Glomerular visceral epithelial cell (primary cell): ENCODE data around the gene TMIE.
"Not testable (repeated sequence)": the region's sequence is repeated elsewhere in the genome, so short reads cannot be mapped to it uniquely, and the experiment has no call there.

Experiments used
- DNase-seq: peaks from one replicate; pipeline ENCODE4 v3.0.0-alpha.2; 2016; ENCODE audit errors: extremely low spot score

Gene TMIE

DNA sequence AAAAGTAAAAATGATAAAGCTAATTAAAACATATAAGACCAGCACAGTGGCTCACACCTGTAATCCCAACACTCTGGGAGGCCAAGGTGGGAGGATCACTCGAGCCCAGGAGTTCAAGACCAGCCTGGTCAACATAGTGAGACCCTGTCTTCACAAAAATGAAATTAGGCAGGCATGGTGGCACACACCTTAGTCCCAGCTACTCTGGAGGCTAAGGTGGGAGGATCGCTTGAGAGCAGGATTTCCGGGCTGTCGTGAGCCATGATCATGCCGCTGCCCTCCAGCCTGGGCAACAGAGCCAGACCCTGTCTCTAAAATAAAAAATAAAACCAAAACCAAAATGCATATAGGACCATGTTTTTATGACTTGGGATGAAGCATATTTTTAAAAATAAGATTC, 21.3 kb downstream of the TMIE start:
- no peak for DNase-seq

DNA sequence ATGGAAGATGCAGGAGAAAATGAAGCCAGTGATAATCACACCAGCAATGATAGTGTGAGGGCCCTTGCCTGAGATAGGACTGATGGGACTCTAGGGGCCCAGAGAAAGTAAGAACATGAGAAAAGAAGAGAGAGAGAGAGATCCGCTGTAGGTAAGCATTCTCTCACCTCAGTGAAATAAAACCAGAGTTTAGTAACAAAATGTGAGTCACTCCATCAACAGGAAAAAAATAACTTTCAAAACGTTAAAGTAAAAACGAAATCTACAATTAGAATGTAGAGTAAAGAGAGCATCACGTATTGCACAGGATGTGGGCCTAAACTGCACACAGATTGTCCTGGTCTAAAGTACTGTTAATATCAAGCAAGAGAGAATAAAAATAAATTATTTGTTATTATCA, 23.2 kb downstream of the TMIE start:
- DNase-seq = no peak

DNA sequence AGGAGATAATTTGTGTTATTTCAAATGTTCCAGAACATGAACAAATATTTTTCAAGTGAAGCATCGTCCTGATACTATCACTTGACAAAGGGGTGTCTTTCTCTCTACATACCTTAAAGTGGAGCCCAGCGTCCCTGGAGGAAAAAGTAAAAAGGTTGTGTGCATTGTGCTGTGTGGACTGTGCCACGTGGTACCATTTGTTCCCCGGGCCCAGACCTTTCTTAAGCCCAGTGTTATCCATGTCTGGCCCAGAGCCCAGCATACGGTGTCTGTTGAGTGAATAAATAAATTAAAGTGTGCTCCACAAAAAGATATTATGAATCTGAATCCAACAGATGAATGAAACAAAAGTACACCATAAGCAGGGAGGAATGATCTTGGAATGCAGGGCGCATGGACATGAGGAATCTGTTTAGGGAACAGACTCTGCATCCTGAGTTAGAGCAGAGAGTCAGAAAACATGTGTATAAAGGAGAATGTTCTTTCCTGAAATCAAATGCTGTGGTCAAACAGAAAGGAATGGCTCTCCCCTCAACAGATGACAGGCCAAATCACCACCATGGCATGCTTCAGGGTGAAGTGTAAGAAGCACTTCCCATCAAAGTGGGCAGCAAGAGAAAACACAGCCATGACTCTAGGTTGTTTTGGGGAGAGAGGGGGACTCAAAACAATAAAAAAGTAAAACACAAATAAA, 24.6 kb downstream of the TMIE start:
- DNase-seq = no peak

DNA sequence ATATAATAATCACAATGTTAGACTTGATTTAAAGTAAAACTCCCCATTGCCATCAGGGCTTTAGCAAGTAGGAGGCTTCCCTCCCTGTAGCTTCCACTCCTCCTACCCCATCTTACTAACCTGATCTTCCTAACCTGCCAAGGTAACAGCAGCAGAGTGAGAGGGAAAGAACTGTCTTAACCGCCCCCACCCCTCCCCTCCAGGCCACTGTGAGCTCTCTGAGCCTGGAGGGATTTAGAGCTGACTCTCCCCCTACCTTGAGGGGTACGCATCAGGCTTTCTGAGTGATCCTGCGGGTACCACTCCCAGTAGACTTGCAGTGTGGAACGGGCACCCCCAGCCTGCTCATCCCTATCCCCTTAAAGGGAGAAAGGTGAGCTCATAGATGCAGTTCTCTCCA, 27.8 kb downstream of the TMIE start:
- no peak for DNase-seq

DNA sequence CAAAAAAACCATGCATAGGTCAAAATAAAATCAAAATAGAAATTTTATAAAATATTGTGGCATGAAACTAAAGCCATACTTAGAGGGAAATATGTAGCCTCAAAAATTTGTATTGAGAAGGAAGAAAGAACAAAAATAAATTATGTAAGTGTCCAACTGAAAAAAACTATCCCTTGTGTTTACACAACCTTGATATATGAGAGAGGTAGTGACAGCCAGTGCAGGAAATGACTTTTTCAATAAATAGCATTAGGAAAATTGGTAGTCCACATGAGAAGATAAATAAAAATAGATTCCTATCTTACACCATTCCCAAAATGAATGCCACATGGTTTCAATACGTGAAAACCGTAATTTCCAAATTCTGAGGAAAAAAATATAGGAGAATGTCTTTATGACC, 29.6 kb downstream of the TMIE start:
- no peak for DNase-seq

DNA sequence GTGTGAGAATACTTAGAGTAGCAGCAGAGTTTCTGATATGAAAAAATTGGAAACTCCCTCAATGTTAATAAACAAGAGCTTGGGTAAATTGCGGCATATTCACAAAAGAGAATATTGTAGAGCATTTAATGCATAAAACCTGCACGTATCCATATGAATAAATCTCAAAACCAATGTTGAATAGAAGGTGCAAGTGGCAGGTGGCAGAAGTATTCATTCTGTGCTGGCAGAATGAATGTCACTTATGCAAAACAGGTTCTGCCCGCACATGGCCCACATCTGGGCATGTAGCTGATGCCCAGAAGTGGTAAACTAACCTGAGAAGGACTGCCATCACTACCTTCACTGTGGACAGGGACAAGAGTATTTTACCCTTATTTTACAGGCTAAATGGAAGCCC, 30.6 kb downstream of the TMIE start:
- no peak for DNase-seq

DNA sequence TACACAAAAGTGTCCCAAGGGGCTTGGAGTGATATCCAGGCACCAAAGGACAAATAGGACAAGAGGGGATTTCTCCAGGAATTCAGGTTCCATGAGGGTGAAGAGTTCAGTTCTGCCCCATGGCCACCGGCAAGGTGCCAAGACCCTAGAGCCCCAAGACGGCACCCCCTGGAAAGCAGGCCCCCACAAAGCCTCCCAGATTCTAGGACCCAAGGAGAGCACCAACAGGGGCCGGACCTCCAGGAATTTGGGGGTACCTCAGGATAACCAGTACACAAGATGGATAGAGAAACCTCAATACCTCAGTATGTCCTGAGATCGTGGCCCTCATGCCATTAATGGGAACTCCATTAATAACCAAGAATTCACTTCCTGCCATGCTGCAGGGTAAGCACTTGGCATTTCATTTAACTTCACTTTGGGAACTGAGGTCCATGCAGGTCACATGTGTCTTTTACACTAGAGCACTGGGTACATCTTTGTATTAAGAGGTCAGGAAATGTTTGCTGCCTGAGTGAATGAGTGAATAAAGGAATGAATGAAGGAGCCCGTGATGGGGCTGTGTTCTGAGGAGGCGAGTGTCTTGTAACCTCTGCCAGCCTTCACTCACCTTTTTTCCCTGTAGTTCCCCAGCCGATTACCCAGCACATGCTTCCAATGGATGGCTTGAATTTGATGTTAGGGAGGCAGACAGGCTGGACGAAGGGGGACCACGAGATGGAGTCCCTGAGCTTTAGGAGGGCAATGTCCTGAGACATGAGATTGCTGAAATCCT, 32.0 kb downstream of the TMIE start:
- DNase-seq = no peak

DNA sequence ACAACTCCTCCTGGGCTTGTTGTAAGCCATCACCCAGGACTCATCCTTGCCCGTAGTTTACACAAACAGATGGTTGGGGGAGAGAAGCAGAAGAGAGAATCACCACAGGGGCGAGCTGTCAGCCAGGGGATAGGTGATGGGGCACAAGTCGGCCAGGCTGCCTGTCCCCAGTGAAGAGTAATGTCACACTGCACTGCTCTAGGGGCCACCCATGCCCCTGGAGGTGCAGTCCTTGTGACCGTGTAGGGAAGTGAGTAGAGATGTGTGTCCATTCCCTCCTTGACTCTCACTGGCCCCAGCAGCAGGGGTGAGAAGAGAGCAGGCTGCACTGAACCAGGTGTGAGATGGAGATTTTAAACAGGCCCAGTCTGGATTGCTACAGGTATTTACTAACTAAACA, 33.6 kb downstream of the TMIE start:
- DNase-seq = no peak

DNA sequence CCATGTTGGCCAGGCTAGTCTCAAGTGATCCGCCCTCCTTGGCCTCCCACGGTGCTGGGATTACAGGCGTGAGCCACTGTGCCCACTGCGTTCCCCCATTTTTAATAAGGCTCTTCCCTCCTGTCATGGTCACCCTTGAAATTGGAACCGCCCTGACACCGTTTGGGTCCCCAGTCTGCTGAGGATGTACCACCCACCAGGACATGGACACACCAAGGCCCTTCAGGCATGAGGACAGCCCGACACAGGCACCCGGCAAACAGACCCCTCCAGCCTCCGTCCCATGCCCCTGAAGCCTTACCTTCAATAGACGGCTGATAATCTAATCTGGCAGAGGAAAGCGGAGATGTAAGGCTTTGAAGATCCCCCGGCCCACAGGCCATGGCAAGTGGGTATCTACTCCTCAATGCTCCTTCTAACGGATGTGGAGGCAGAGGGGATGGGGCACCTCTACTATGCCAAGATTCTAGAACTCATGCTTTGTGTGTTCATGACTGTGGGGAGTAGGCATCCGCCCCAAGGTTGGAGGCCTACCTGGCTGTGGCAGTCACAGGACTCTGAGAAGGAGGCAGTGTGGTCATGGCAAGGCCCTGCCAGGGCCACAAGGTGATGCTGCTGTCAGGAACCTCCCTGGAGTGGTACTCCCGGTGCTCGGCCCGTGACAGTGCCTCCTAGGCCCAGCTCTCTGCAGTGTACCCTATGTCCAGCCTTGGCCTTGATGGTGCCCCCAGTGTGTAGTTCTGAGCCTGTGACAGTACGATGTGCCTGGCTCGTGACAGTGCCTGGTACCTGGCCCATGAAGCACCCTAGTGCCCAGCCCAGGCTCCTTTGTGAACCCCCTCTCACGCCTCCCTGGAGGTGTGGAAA, 35.0 kb downstream of the TMIE start:
- no peak for DNase-seq

DNA sequence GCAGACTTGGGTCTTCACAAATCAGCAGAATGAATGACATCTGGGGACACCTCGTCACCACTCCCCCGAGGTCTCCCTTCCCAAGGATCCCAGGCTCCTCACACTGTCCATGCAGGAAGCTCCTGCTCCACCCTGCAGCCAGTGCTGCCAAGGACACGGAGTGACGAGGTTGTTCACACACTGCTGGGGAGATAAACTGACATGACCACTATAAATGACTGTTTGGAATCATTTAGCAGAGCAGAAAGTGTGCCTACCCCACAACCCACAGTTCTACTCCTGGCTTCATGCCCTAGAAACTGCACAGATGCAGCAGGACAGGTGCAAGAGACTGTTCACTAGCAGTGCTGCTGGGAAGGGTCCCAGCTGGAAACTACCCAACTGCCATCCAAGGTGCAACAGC, 36.1 kb downstream of the TMIE start:
- no peak for DNase-seq

DNA sequence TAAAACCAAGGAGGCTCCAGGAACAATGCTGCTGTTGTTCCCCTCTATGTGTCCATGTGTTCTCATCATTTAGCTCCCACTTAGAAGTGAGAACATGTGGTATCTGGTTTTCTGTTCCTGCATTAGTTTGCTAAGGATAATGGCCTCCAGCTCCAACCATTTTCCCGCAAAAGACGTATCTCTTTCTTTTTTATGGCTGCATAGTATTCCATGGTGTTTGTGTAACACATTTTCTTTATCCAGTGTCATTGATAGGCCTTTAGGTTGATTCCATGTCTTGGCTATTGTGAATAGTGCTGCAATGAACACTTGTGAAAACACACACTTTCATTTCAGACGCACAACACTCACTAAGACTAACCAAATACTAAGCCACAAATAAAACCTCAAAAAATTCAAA, 38.4 kb downstream of the TMIE start:
- not testable (repeated sequence) for DNase-seq

DNA sequence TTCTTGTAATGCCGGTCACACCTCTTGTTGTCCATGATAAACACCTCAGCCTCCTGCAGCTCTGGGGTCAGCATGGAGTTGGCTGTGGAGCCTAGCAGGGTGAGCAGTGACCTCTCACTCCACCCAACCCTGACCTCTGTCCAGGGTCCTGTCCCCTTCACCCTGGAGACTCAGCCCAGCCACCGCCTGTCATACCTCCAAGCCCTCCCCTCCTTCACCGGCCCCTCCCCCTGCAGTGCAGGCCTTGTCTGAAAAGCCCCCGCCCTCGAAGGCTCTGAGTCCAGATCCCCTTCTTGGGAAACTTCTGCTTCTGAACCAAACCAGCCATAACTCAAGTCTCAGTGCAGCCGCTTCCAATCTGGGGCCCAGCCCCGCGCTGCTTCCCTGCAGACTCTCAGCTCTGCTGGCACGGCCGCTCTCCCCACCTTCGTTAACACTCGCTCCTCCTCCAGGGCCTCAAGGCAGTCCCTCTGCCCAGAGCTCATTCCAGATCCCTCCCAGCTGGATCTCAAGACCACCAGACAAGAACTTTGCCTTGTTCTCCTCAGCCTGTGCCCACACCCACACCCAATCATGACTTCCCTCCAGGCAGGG, 41.9 kb downstream of the TMIE start:
- DNase-seq = no peak

DNA sequence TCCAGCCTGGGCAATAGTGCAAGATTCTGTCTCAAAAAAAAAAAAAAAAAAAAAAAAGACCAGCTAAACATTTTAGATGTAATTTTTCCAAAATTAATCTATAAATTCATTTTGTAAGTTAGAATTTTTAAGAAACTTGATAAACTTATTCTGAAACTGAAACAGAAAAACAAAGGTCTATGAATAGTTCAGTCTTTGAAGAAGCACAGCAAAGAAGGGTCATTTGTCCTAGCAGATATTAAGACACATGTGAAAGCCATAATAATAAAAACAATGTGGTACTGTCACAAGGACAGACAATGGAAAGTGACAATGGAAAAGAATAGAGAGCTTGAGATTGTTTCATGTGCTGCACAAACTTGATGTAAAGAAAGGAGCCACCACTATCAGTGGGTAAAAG, 45.5 kb downstream of the TMIE start:
- no peak for DNase-seq

DNA sequence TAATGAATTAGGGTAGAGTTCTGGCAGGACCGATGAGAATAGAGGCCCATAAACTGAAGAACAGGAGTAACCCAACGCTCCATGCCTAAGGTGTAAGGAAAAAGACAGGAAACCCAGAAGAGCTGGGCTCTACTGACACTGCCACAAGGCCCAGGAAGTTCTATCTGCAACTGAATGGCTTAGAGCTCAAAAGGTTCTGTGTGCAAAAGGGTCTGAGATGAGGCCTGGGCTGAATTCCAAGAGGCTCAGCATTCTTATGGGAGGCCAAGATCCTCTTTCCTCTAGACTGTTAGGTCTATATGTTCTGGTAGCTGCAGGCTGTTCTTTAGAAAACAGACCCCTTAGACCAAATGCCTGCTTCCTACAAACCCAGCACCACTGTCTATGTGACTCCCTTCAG, 47.0 kb downstream of the TMIE start:
- no peak for DNase-seq

DNA sequence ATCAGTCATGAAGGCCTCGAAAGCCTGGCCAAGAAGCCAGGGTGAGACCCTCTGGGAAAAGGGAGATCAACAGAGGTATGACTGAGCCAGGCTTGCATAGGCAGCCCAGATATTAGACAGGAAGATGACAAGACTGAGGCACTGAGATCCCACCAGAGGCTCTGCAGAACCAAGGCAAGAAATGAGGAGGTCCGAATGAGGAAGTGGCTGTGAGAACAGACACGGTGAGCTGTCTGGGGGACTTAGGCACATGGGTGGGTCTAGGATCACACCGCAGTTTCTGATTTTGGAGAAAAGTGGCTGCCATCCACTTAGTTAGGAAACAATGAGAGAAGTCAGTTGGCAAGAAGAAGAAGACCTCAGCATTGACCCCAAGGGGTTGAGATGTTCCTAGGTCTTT, 47.9 kb downstream of the TMIE start:
- no peak for DNase-seq

DNA sequence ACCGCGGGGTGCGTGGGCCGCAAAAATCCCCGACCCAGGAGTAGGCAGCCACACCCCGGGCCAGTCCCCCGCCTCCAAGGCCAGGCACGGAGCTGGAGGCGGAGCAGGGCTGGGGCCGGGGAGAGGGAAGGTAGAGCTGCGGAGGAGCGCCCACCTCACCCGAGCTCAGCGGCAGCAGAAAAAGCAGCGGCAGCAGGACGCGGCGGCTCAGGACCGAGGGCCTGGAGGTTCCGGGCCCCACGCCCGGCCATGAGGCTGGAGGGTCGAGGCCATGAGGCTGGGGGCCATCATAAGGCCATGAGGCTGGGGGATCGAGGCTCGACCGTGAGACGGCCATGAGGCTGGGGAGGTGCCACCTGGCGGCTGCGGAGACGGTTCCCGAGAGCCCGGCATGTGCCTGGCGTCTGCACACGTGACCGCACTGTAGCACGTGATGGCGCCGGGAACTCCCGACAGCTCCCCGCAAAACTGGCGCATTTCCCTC, 49.4 kb downstream of the TMIE start:
- DNase-seq = no peak

DNA sequence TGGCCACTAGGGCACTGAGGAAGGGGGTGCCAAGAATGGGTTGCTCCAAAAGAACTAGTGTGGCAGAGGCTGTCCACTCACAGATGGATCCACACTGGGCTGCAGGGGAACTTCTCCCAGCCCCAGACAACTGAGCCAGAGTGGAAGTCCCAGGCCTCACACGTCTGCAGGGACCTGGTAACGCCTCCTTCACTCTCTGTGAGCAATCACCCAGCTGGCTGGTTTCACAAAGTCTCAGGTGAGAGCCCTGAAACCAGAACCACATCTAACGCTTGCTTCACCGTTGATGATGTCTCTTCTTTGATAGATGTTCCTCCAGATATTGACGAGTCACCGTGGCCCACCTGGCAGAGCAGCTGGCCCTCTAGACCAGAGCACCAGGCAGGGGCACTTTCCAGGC, 51.9 kb downstream of the TMIE start:
- not testable (repeated sequence) for DNase-seq

DNA sequence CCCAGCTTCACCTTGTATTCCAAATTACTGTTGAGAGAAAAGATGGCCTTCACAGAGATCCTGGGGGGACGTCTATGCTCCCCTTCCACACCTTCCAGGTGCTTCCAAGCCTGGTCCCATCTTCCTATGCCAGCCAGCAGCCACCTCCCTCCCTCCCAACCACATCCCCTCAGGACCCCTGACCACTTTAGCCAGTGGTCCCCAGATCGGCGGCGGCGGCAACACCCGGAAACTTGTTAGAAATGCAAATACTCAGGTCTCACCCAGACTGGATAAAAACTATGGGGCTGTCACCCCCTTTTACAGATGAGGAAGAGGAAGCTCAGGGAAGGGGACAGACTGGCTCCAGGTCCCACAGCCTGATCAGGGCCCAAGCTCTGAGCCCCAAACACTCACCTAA, 54.5 kb downstream of the TMIE start:
- no peak for DNase-seq

DNA sequence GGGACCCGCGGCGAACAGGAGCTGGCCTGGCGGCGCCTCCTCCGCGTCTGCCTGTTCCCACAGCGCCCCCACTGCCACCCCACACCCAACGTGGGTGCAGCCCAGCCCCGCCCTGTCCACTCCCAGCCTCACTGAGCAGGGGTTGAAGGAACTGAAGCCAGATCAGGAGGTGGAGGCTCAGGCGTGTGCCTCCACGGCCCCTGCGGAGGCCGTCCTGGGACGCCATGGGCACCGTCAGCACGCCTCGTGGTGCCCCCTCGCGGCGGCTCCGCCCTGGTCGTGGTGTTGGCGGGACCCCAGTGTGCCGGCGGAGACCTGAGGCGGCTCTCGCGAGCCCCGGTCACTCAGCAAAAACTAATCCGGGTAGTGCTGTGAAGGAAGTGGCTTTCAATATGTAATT, 55.5 kb downstream of the TMIE start:
- no peak for DNase-seq

DNA sequence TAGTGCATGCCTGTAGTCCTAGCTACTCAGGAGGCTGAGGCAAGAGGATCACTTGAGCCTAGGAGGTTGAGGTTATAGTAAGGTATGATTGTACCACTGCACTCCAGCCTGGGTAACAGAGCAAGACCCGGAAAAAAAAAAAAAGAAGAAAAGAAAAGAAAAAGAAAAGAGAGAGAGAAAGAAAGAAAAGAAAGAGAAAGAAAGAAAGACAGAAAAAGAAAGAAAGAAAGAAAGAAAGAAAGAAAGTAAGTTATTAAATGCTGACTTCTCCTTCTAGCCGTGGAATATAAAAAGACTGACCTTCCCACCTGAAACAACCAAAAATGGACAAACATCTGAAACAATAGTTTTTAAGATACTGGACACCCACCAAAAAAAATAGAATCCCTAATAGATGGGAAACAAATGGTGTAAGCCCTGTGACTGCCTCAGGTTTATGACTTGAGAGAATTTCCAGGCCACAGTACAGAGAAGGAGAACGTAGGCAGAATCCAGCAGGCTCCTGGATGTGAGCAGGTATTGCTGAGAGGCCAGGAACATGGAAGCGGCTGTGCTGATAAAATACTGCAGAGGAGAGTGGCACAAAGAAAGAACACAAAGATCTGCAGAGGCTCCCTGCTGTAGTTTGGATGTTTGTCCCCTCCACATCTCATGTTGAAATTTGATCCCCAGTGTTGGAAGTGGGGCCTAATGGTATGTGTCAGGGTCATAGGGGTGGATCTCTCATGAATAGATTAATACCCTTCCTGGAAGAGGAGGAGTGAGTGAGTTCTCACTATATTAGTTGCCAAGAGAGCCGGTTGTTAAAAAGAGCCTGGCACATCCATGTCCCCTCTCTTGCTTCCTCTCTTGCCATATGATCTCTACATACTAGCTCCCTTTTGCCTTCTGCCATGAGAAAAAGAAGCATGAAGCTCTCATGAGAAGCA, 58.3 kb downstream of the TMIE start:
- no peak for DNase-seq
